Measurements from ENCODE around the gene OR4K2.
"Not testable (repeated sequence)": the region's sequence is repeated elsewhere in the genome, so short reads cannot be mapped to it uniquely, and the experiment has no call there.

The OR4K2 gene

GRCh38 chr14:19874842-19875241, at the start of gene OR4K2:
Gene OR4K2, plus strand, starts transcription at chr14:19875142. Its CDS starts 1,126 bp downstream, at chr14:19876268.
- FAIRE-seq, result no peak
- no peak for DNase-seq (ENCODE audit: insufficient read length, low spot score)

GRCh38 chr14:19827626-19828244, 47.2 kb upstream of the OR4K2 start:
- not testable (repeated sequence) for DNase-seq (ENCODE audit: insufficient read length, low spot score); FAIRE-seq

- no peak for DNase-seq (ENCODE audit: insufficient read length, low spot score)
- FAIRE-seq, result no peak
Observed at GRCh38 chr14:19828314-19828713, 46.6 kb upstream of the OR4K2 start.

DNA sequence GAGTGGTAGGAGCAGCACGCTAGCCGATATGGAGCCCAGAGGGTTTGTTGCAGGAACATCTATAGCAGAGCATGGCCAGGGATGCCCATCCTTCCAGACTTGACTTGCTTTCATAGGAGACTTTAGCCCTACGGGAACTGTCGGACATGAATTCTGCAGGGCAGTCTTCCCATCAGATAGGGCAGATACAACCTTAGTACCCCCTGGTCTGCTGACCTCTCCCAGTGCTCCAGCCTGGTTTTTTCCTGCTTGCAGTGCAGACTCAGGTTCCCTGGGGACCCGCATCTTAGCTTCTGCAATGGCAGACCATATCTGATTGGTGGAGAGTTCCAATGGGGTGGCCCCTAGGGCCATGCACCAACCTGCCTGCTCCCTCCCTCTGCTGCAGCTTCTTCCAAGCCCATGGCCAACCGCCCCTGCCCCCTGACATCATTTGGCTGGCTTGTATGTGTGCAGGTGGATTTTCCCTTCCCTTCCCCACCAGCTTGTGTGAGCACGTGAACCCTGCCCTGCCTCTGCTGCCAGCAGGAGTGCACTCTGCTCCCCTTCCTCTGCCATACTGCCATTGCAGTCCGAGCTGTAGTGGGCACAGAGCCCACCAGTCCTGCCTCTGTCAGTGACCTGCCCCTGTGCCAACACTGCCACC, 40.6 kb upstream of the OR4K2 start:
- not testable (repeated sequence) for DNase-seq (ENCODE audit: insufficient read length, low spot score); FAIRE-seq

DNA sequence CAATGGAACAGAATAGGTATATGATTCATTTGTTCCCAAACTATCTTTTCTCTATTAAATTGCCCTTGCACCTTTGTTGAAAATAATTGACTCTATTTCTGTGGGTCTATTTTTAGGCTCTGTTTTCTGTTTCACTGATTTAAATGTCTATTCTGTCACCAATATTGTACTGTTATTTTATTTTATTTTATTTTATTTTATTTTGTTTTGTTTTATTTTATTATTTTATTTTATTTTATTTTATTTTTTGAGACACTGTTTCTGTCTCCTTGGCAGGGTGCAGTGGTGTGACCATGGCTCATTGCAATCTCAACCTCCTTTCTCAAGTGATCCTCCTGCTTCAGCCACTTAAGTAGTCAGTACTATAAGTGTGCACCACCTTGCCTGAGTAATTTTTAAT, 36.5 kb upstream of the OR4K2 start:
- DNase-seq (ENCODE audit: insufficient read length, low spot score), result no peak
- FAIRE-seq, result no peak

- FAIRE-seq, result no peak
- DNase-seq (ENCODE audit: insufficient read length, low spot score), result no peak
Observed at GRCh38 chr14:19851365-19851764, 23.6 kb upstream of the OR4K2 start.

GRCh38 chr14:19866061-19866669, 8.8 kb upstream of the OR4K2 start:
- not testable (repeated sequence) for FAIRE-seq; DNase-seq (ENCODE audit: insufficient read length, low spot score)

DNA sequence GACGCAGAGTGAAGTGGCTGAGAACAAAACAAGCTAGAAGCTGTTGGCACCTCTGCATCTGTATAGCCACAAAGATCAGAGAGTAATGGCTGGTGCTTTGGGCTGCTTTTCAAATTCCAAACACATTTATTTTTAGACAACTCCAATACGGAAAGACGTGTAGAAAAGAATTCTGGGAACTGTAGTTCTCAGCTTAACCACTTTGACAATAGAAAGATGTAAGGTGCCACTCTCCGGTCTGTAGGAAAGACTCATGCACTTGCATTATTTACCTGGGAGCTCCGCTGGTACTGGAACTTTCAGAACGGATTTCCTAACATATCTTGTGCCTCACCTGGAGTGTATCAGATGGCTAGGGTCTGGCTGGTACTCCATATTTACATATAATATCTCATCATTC, 1.8 kb upstream of the OR4K2 start:
- FAIRE-seq (no peak), DNase-seq (ENCODE audit: insufficient read length, low spot score) (no peak)

DNA sequence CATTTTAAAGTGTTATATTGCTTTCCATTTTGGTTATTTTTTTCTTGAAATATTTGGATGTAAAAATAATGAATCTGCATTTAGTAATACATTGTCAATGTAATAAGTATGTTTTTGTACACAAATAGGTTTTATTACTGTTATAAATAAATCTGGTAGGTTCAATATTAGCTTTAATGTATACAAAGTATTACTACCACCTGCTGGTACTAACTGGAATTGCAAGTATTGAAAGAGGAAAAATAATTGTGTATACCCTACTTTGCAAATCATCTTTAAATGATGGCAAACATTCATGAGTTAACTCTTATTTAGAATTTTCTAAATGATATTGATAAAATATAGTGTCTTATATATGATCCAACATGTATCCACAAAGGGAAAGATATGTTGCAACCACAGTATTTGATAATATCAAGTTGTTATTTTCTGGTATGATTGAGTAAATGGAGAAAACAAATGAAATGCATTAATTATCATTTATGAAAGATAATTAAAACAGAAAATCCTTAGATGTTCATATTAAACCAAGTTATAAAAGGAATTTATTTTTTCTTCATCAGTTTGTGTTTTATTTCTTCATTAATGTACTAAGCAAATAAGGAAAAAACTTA, 3.2 kb downstream of the OR4K2 start:
- no peak for FAIRE-seq
- peak; percentile 10 for DNase-seq (ENCODE audit: insufficient read length, low spot score)

DNA sequence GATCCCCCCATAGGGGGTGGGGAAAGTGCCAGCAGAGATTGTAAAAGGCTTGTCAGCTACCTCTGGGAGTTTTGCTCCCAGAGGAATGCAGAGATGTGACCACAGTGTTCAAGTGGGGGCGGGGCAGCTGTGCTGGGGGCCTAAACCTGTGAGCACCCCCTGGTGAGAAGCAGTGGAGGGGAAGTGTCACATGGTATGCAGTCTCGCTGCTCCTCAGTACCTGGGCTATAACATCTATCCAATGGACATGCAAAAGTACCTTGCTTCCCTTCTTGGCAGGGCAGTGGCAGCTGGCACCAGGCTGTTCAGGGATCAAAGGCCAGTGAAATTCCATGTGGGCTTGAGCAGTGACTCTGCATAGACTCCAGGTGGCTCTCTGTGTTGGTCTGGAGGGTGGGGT, 20.3 kb downstream of the OR4K2 start:
- no peak for FAIRE-seq
- DNase-seq (ENCODE audit: insufficient read length, low spot score), result no peak

DNA sequence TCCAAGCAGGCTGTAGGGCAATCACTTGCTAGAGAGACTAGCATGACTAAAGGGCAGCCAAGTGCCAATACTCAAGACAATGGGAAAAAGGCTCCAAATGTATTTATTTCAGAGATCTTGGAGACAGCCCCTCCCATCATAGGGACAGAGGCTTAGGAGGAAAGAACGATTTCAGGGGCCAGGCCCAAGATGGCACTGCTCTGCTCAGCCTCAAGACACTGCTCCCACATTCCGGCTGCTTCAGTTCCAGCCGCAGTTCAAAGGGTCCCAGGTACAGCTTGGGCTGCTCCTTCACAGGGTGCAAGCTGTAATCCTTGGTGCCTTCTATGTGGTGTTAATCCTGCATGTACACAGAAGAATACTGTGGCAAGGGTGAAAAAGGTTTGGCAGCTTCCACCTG, 26.1 kb downstream of the OR4K2 start:
- FAIRE-seq, result no peak
- no peak for DNase-seq (ENCODE audit: insufficient read length, low spot score)

GRCh38 chr14:19902409-19902808, 27.5 kb downstream of the OR4K2 start:
- FAIRE-seq, result no peak
- DNase-seq (ENCODE audit: insufficient read length, low spot score), result no peak

GRCh38 chr14:19906665-19907064, 31.7 kb downstream of the OR4K2 start:
- no peak for FAIRE-seq
- no peak for DNase-seq (ENCODE audit: insufficient read length, low spot score)

- no peak for DNase-seq (ENCODE audit: insufficient read length, low spot score)
- no peak for FAIRE-seq
Observed at GRCh38 chr14:19911114-19911513, 36.2 kb downstream of the OR4K2 start.

DNA sequence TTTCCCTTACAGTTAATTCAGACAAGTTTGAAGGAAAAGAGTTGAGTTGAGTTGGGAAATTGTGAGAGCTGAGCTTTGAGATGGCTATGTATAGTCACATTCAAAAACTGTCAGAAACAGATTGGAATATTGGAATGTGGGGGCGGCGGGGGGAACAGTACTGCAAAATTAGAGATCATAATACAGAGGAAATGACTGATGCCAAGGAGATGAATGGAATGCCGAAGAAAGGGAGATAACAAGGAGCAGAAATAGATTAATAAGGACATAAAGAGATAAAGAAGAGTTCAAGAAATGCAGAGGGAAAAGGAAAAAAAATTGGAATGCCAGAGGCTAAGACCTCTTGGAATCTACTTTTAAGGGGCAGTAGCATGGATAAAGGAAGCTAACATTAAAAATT, 42.3 kb downstream of the OR4K2 start:
- DNase-seq (ENCODE audit: insufficient read length, low spot score) (no peak), FAIRE-seq (no peak)

DNA sequence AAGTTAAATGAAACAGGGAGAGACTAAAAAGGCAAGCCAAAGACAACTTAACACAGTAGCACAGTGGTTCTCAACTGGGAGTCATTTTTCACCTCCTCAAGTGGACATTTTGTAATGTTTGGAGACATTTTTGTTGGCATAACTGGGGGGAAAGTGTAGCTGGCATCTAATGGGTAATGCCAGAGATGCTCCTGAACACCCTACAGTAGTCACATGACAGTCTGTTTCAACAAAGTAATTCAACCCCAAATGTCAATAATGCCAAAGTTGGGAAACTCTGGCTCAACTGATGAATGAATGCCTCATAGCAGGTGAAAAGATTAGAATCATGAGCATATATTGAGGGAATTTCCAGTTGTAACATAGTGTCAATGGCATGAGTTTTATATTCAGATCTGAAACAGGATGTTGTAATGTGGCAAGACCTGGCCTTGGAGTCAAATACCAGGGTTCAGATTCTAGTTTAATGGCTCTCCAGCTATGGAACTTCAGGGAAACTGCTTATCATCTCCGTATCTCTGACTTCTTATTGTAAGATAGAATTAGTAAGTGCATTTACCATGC, 43.1 kb downstream of the OR4K2 start:
- FAIRE-seq (no peak), DNase-seq (ENCODE audit: insufficient read length, low spot score) (no peak)

DNA sequence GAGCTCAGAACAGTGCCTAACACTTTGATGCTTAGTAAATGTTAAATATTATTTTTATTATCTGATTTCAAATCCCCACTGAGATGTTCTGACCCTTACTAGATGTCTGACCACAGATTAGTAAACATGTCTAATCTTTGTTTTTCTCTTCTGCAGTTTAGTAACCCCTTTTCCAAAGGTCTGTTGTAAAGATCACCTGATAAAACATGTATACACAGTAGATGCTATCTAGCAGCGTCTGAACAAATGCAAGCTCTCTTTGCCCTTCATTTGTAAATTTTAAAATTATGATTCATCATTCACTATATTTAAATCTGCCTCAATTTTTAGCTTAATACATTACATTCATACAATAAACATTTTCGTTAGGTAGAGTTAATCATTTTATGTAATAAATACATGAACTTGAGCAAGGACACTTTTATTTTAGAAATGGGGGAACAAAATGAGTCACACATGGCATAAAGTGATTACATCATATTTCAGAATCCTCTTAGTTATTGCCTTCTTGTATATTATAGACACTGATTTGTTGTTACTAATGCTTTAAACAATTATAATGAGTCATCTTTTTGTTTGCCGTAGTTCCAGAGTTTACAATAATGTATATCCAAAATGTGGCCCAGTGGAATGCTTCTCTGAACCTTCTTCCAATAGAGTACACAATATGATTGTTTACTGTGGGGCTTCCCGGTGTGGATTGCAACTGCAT, 43.8 kb downstream of the OR4K2 start:
- FAIRE-seq, result no peak
- DNase-seq (ENCODE audit: insufficient read length, low spot score), result no peak

DNA sequence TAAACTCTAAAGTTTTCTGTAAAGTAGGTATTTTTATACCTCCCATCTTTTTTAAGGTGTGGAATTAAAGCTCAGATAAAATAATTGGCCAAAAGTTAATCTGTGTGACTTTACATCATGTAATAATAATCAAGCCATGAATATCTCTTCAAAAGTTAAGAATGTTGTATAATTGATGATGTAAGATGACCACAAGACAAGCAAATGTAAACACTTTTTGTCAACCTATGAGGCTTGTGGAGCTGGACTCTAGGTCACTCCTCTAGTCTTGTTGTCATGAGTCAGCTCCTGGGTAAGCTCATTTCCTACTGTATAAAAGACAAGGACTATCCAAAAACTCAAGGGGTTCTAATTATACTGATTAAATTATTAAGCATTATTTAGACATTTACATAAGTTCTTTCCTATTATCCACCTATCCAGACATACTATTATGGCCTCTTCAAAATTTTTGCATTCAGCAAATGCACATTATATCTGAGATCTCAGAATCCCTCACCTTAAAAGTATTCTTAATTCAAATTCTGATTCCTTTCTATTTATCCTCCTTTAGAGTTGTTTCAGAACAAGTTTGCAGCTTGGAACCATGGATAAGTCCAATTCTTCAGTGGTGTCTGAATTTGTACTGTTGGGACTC, 45.2 kb downstream of the OR4K2 start, which contains the start of gene OR4K5:
TSS of gene OR4K5 (plus strand) at position 587 of the 637 bp plus-strand sequence. CDS start at position 587, 0 bp downstream.
- DNase-seq (ENCODE audit: insufficient read length, low spot score), result no peak
- FAIRE-seq, result no peak

DNA sequence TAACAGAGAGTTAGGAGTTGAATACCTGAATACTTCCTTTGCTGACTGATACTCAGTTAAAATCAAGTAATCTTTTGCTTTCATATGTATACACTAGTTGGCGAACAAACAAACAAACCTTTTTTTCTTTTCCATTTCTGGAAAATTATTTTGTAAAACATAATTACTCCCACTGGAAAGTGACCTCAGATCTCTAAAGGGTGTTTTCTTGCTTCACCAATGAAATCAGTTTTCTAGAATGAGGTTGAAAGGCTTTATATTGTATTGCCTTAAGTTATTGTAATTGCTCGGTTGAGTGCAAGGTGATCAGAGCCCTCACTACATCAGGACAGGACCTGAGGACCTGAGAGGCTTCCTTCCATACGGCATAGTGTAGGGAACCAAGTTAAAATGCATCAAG, 55.7 kb downstream of the OR4K2 start, which contains the start of gene OR4K1:
TSS of gene OR4K1 (plus strand) at position 301 of the 400 bp plus-strand sequence. CDS start 4,750 bp downstream, outside the sequence.
- FAIRE-seq (no peak), DNase-seq (ENCODE audit: insufficient read length, low spot score) (no peak)
